Left forelimb (tissue), 1 donor: ENCODE data around the gene ZBTB20.

Source experiments
- DNase-seq: peaks from one replicate; pipeline ENCODE4 v3.0.0-alpha.2; 2018; ENCODE audit warnings: low spot score

The ZBTB20 gene

GRCh38 chr3:114519415-114519814 is 627.7 kb downstream of the ZBTB20 start:
- no peak for DNase-seq

- DNase-seq, result no peak
Measured at GRCh38 chr3:114518206-114518808, 628.8 kb downstream of the ZBTB20 start.

GRCh38 chr3:114510201-114510600 is 636.9 kb downstream of the ZBTB20 start:
- DNase-seq, result no peak

- no peak for DNase-seq
Measured at GRCh38 chr3:114509756-114510155, 637.3 kb downstream of the ZBTB20 start.

- no peak for DNase-seq
Measured at GRCh38 chr3:114508976-114509375, 638.1 kb downstream of the ZBTB20 start.

GRCh38 chr3:114508208-114508607 is 638.9 kb downstream of the ZBTB20 start:
- no peak for DNase-seq

GRCh38 chr3:114506591-114507300 is 640.3 kb downstream of the ZBTB20 start:
- no peak for DNase-seq

GRCh38 chr3:114504941-114505628 is 642.0 kb downstream of the ZBTB20 start:
- DNase-seq, result no peak

- no peak for DNase-seq
Measured at GRCh38 chr3:114502204-114502603, 644.9 kb downstream of the ZBTB20 start.

GRCh38 chr3:114499976-114500375 is 647.1 kb downstream of the ZBTB20 start:
- no peak for DNase-seq

- DNase-seq, result no peak
Measured at GRCh38 chr3:114498539-114499370, 648.3 kb downstream of the ZBTB20 start.

- no peak for DNase-seq
Measured at GRCh38 chr3:114496874-114497273, 650.2 kb downstream of the ZBTB20 start.

- no peak for DNase-seq
Measured at GRCh38 chr3:114496466-114496865, 650.6 kb downstream of the ZBTB20 start.

- DNase-seq, result no peak
Measured at GRCh38 chr3:114496021-114496434, 651.1 kb downstream of the ZBTB20 start.

- no peak for DNase-seq
Measured at GRCh38 chr3:114494498-114494897, 652.6 kb downstream of the ZBTB20 start.

GRCh38 chr3:114490829-114491228 is 656.3 kb downstream of the ZBTB20 start:
- no peak for DNase-seq

GRCh38 chr3:114487502-114487901 is 659.6 kb downstream of the ZBTB20 start:
- no peak for DNase-seq

GRCh38 chr3:114484919-114485318 is 662.2 kb downstream of the ZBTB20 start:
- DNase-seq, result no peak

GRCh38 chr3:114481113-114481512 is 666.0 kb downstream of the ZBTB20 start:
- no peak for DNase-seq

- DNase-seq, result no peak
Measured at GRCh38 chr3:114480442-114480841, 666.6 kb downstream of the ZBTB20 start.

- DNase-seq, result no peak
Measured at GRCh38 chr3:114478801-114479200, 668.3 kb downstream of the ZBTB20 start.

GRCh38 chr3:114476511-114476910 is 670.6 kb downstream of the ZBTB20 start:
- DNase-seq, result no peak
